ENCODE measurements around the gene ARSG. TPM values are rescaled to one million over a fixed set of nuclear protein-coding genes. Genes with fewer than 3 reads are reported as not detected.

Gene ARSG
- total and polyA plus RNA-seq, 2 of the 13 experiments (the other 11 are each of a cell fraction or from before 2014, with no cell fraction given), result 3.7 to 15.2 TPM

DNA sequence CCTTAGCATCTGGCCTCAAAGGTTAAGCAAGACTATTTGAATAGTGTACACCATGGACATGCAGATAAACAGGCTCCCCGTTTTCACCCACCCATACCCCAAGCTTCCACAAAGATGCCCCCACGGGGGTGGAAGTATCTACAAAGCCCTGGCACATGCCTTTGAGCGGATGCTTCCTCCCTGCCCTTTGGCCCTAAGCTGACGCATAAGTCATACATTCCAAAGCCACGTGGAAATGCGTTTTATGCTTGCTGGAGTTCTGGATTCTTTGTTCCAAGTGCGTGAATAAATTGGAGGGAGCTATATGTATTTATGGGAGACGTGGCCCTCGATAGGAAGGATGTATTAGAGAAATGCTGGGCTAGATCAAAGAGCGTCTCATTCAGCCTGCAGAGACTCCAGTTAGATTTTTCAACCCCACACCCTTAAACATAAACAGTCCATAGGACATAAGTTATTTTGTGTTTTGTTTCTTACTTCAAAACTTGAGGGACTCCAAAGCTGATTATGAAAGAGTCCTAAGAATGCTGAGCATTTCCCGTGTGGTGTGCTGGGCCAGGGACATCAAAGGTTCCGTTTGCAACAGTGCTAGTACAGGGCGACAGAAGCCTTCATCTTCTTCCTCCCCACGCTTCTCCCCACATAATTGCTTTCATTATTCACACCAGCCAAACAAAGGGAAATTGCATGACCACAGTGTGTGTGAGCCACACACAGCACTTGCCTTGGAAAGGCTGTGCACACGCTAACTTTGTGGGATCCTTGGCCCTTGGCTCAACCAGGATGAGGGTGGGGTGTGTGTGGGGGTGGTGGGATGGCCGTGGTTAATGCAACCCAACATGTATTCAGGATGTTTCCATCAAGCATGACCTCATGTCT, 92.4 kb downstream of the ARSG start (continued):
- TF ChIP-seq SMAD9 (CRISPR knock-in tag; IDR thresholded peaks at IDR 0.05) (peak; percentile 14; the same call in 1 of the 2 replicates), DNMT3B (CRISPR knock-in tag; conservative IDR thresholded peaks at IDR 0.05) (peak; percentile 96; the same call in 1 of the 2 replicates), MIER2 (CRISPR knock-in tag; IDR thresholded peaks at IDR 0.05) (peak; percentile 74), RFX3 (CRISPR knock-in tag; IDR thresholded peaks at IDR 0.05) (no peak), ZNF547 (CRISPR knock-in tag; IDR thresholded peaks at IDR 0.05) (peak; percentile 74; the same call in 1 of the 2 replicates), ZNF24 (IDR thresholded peaks at IDR 0.05) (peak; percentile 45; the same call in 1 of the 2 replicates), ZNF605 (CRISPR knock-in tag; IDR thresholded peaks at IDR 0.05) (peak; percentile 99), MAZ (IDR thresholded peaks at IDR 0.05; ENCODE audit: borderline replicate concordance, low read depth, low read length) (peak; percentile 87), MAZ (CRISPR knock-in tag; IDR thresholded peaks at IDR 0.05; ENCODE audit: low read depth) (no peak), RAD51 (IDR thresholded peaks at IDR 0.05; ENCODE audit: borderline replicate concordance) (no peak), ZNF772 (CRISPR knock-in tag; IDR thresholded peaks at IDR 0.05) (peak; percentile 59; the same call in 1 of the 2 replicates), KAT2B (IDR thresholded peaks at IDR 0.05; ENCODE audit: borderline replicate concordance, low read depth, low read length) (no peak), ATAD3A (CRISPR knock-in tag; IDR thresholded peaks at IDR 0.05) (no peak), FOSL1 (CRISPR knock-in tag; IDR thresholded peaks at IDR 0.05; ENCODE audit: borderline replicate concordance) (peak; percentile 81), ZNF557 (CRISPR knock-in tag; IDR thresholded peaks at IDR 0.05) (peak; percentile 80), STAT5B (CRISPR knock-in tag; IDR thresholded peaks at IDR 0.05) (peak; percentile 75; the same call in 1 of the 2 replicates), SALL1 (CRISPR knock-in tag; IDR thresholded peaks at IDR 0.05) (peak; percentile 94), CENPT (CRISPR knock-in tag; IDR thresholded peaks at IDR 0.05; ENCODE audit: low read depth) (no peak), GATAD2A (CRISPR knock-in tag; IDR thresholded peaks at IDR 0.05) (peak; percentile 96), ZNF549 (CRISPR knock-in tag; IDR thresholded peaks at IDR 0.05) (no peak), SIN3A (IDR thresholded peaks at IDR 0.05; ENCODE audit: borderline replicate concordance, low read depth, low read length) (peak; percentile 46; the same call in 1 of the 2 replicates), ZNF780A (CRISPR knock-in tag; IDR thresholded peaks at IDR 0.05) (no peak), RXRB (CRISPR knock-in tag; IDR thresholded peaks at IDR 0.05; ENCODE audit: borderline replicate concordance) (peak; percentile 87), KLF9 (CRISPR knock-in tag; IDR thresholded peaks at IDR 0.05; ENCODE audit: low read depth) (no peak; the same call in 1 of the 2 replicates)
- TF ChIP-seq, protein P1, sequence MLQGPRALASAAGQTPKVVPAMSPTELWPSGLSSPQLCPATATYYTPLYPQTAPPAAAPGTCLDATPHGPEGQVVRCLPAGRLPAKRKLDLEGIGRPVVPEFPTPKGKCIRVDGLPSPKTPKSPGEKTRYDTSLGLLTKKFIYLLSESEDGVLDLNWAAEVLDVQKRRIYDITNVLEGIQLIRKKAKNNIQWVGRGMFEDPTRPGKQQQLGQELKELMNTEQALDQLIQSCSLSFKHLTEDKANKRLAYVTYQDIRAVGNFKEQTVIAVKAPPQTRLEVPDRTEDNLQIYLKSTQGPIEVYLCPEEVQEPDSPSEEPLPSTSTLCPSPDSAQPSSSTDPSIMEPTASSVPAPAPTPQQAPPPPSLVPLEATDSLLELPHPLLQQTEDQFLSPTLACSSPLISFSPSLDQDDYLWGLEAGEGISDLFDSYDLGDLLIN (CRISPR knock-in tag; IDR thresholded peaks at IDR 0.05; ENCODE audit: borderline replicate concordance), result no peak; the same call in 1 of the 2 replicates
- TF ChIP-seq, protein P2, sequence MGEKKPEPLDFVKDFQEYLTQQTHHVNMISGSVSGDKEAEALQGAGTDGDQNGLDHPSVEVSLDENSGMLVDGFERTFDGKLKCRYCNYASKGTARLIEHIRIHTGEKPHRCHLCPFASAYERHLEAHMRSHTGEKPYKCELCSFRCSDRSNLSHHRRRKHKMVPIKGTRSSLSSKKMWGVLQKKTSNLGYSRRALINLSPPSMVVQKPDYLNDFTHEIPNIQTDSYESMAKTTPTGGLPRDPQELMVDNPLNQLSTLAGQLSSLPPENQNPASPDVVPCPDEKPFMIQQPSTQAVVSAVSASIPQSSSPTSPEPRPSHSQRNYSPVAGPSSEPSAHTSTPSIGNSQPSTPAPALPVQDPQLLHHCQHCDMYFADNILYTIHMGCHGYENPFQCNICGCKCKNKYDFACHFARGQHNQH (CRISPR knock-in tag; IDR thresholded peaks at IDR 0.05), result peak; percentile 88
- TF ChIP-seq, protein P3, sequence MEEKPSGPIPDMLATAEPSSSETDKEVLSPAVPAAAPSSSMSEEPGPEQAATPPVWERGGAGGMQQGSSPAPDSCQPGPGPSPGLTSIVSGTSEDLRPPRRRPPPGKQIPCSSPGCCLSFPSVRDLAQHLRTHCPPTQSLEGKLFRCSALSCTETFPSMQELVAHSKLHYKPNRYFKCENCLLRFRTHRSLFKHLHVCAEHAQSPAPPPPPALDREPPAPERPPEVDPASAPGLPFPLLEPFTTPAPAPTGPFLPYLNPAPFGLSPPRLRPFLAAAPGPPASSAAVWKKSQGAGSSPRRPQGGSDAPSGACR (CRISPR knock-in tag; IDR thresholded peaks at IDR 0.05), result no peak; the same call in 1 of the 2 replicates
- TF ChIP-seq, protein P4, sequence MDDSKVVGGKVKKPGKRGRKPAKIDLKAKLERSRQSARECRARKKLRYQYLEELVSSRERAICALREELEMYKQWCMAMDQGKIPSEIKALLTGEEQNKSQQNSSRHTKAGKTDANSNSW (CRISPR knock-in tag; IDR thresholded peaks at IDR 0.05; ENCODE audit: borderline replicate concordance), result peak; percentile 68; the same call in 1 of the 2 replicates
